T-helper 2 cell (primary cell): ENCODE results near the gene HJURP.

Experiments
- DNase-seq, 5 experiments: peaks; one replicate each; pipeline versions ENCODE4 v3.0.0 to v3.0.0-alpha.2; 2012 to 2022

Gene HJURP

DNA sequence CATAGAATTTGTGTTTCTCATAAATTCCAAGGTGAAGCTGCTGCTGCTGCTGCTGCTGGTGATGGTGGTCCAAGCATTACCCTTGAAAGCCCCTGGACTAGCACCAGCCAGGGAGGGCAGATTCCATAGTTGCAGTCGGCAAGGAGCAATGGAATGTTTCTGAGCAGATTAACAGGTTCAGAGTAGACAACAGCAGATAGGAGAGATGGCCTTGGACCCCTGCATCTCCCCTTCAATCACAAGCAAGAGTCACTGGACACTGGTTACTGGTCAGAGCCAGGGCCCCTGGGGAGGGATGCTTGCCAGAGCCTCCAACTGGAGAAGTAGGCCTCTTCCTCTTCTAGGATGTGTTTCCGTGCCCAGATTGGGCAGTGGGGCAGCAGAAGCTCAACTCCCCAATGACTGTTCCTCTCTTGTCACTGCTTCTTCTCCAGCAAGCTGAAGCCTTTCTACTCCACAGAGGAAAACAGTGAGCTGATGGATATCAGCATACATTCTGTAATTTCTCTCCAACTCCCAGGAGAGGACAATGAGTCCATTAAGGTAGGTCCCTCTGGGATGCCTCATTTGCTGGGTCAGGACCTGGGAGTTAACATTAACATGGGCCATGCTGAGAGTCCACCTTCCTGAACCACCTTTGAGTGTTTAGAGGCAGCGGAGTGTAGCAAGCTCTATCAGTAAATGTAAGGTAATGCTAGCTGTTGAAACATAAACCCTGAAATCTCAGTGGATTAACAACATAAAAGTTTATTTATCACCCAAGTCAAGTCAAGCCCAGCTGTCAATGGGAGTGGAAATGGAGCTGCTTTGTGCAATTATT is 40.9 kb downstream of the HJURP start:
- no peak for DNase-seq

- DNase-seq = no peak
Measured at GRCh38 chr2:233811732-233812131, 42.6 kb downstream of the HJURP start.

DNA sequence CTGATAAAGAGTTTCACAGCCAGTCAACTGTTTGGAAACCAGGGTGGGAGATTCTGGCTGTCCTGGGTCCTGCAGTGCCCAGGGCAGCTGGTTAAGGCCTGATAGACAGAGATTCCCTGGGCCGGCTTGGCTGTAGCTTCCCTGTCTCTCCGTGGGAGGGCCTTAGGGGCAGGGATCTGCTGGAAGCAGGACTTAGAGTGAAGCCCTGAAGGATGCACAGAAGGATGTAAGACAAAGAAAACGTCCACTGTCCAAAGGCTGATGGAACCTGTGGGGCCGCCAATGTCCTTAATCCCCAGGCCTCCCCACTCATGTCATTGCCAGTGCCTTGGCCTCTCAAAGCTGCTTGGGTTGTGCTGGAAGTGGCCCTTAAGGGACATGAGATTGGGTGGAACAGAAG is 43.2 kb downstream of the HJURP start:
- DNase-seq = no peak

DNA sequence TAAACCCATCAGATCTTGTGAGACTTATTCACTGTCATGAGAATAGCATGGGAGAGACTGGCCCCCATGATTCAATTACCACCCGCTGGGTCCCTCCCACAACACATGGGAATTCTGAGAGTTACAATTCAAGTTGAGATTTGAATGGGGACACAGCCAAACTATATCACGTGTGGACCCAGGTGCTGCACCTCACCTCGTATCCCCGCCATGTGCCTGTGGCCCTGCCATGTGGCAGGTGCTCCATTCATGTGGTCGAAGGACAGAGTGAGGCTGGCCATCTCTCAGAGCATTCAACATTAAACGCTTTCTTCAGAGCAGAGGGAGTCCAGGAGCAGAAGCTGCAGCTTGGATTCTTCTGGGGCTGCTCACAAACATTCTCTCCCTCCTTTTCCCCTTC is 44.0 kb downstream of the HJURP start:
- no peak for DNase-seq

GRCh38 chr2:233807966-233808935 is 46.1 kb downstream of the HJURP start:
- no peak for DNase-seq

DNA sequence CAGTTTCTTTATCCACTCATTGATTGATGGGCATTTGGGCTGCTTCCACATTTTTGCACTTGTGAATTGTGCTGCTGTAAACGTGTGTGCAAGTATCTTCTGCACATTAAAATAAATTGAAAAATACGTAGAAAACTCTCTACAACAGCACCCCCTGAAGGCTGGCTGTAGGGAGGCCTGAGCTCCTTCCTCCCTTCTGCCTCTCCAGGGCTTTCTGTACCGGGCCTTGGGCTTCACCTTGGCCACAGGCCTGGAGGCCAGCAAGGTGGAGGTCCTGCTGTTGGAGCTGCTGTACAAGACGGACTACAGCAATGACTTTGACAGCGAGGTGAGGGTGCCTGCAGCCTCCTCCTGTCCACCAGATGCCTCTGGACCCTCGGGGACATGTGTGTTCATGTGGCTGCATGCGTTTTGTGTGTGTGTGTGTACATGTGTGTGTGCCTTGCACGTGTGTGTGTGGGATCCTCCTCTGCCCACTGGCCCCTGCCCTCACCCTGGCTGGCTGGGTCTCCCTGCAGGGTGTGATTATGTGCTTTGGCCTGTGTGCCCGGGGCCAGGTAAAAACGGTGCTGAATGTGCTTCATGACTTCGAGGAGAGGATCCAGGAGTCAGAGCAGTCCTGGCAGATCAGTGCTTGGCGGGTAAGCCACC is 47.0 kb downstream of the HJURP start:
- no peak for DNase-seq

GRCh38 chr2:233803994-233804393 is 50.3 kb downstream of the HJURP start:
- no peak for DNase-seq

DNA sequence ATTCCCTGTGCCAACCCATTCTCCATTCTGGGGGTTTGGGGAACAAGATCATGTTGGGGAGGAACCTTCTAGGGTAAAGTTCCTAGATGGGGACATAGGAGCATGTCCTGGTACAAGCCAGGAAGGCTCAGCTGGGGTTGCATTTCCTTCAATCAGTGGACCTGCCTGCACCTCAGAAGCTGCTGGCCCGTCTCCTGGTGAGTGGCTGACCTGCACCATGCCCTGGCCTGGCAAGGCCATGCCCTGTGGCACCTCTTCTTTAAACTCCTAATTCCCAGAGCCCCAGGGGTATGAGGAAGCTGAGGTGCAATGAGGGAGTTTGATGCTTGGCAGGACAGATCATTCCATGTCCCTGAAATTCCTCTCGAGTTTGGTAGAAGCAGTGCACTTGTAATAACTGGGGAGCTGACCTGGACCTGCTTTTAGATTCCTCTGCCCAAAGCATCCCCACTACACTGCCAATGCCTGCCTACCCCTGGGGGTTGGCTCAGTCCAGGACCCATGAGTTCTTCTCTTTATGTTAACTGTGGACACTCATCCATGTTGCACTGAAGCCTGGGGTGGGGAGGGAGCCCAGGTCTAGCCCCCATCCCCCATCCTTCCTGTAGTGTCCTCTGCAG is 50.9 kb downstream of the HJURP start:
- DNase-seq = no peak

DNA sequence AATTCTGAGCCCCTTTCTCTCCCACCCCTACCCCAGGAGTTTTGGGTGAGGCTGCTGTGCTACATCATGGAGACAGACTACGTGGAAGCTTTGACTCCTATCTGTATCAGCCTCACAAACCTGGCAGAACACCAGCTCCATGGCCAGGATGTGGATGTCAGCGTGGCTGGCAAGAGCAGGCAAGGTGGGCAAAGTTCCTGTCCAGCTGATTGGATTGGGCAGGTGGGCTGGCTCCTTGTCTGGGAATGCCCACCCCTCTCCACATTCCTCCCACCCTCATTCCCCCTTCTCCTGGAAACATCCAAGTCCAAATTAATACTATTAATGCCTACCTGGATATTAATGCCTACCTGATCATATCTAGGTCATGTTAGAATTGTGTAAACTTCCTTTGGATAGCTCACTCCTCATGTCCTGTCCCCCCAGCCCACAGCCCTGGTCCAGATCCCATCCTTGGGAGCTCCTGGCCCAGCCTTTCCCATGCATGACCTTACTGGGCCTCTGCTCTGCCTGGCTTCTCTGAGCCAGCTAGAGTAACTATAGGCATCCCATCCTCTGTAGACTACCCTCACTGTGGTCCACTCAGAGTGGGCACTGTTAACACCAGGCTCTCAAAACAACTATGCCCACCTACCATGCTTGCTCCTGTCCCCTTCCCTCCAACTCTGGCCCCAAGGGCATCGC is 52.1 kb downstream of the HJURP start:
- no peak for DNase-seq

DNA sequence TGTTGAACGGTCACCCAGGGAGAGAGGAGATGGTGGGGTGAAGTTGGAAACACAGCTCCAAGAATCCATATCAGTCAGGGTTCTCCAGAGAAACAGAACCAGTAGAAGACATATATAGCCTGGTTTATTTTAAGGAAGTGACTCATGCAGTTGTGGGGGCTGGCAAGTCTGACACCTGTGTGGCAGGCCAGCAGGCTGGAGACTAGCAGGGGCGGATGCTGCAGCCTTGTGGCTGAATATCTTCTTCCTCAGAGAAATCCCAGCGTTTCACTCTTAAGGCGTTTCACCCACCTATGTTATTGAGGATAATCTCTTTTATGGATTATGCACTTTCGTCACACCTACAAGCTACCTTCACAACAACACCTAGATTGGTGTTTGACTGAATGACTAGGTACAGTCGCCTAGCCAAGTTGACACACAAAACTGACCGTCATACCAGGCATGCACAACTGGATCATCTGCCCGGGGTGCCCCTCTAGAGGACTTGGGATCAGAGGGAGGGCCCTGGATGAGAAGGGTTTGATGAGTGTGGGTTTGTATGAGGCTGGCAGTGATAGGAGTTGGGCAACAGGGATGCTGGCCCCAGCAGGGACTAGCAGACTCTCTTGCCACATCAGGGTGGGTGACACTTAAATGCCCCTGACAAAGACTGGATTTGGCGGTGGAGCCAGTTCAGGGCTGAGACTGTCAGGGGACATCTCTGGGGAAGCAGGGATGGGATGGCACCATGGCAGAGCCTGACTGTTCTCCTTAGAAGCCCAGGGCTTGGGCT is 52.8 kb downstream of the HJURP start:
- DNase-seq = no peak

DNA sequence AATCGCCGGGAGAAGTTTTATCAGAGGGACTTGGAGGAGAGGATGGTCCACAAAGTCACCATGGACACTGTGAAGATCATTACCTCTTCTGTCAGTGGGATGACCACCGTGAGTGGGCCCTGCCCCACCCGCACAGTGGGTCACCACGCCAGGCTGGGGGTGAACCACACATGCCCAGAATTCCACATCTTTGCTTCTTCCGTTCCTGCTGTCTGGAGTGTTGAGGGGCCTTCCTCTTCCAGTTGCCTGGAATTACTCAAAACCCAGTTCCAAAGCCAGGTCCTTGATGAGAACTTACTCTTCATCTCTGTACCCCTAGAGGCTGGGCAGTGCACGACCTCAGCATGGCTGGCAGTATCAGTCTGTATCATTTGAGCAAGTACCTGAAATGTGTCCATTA is 54.1 kb downstream of the HJURP start:
- DNase-seq = no peak

GRCh38 chr2:233799716-233800115 is 54.6 kb downstream of the HJURP start:
- no peak for DNase-seq

DNA sequence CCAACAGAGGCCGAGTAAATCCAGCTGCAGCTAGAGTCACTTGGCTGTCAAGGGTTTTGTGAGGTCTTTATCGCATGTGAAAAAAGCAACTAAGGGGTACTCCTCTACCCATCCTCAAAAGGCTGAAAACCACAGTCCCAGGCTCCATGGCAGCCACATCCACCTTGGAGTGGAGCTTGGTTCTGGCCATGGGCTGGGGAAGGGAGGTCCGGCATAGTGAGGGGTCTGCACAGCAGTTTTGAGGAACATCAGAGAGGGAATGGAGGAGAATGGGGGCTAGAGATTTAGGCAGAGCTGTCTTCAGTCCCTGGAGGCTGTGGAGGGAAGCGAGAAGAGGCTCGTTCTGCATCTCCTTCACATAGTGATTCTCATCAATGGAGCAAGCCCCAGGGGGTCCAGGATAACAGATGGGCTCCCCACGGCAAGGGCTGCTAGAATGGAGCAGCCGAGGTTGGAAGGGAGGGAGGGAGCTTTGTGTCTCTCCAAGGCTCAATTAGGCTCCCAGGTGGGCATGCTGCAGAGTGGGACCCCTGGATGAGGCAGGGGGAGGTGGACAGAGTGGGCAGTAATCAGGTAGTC is 55.2 kb downstream of the HJURP start:
- no peak for DNase-seq

DNA sequence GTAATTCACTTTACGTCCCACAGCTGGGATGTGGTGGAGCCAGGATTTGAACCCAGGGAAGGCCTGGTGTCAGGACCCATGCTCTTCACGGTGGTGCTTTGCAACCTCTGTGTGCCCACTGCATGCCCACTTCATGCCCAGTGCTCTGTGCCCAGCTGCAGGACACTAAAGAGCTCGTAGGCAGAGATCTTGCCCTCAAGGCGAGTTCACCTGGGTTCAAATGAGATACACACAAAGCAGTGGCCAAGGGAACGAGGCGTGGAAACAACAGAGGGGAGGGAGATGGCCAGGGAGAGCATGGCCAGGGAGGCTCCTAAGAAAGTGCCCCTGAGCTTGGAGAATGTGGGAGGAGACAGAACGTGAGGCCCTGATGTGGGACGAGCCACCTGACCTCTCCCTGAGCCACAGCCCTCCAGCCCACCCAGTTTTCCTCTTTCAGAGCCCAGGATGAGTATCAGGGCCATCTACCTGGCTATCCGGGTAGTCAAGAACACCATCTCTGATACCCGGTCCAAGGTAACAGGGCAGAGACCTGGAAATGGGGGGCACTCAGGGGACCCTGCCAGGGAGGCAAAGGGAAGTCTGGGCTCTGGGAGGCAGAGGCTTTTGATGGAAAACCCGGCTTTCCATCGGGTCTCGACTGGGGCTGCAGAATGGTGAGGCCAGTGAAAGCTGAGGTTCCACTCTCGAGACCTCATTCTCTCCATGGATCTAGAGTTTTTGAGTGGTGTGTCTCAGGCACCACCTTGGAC is 55.8 kb downstream of the HJURP start:
- no peak for DNase-seq

DNA sequence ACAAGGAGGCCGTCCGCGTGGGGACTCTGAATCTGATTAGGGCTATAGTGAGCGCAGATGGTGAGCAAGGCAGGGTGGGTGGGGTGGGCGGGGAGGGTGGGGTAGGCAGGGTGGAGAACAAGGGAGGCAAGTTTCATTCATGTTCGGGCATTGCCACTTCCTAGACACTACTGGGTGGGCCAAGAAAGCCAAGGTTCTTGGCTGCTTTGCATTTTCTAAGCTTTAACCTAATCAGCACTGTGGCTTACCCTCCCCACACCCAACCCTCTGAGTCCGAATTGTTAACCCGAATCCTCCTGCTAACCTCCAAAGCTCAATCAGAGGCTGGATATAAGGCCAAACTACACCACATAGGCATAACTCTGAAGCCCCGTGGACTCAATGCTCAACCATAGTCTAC is 58.1 kb downstream of the HJURP start:
- DNase-seq = no peak

DNA sequence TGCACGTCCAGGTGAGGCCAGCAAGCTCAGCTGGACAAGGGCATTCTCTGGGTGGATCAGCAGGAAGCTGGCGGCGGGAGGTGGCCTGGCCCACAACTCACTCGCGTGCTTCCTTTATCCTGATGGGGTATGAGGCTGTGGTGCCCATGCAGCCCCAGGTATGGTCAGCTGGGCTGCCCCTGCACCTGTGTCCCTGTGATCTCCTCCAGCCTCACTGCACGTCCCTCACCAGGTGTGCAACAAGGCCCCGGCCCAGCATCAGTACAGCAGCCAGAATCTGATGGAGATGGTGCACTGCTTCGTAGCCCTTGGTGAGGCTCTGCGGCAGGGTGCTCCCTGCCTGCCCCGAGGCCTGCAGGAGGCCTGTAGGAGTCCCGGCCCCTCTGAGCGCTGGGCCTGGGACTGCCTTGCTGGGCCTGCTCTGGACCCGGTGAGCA is 58.6 kb downstream of the HJURP start:
- DNase-seq = no peak

DNA sequence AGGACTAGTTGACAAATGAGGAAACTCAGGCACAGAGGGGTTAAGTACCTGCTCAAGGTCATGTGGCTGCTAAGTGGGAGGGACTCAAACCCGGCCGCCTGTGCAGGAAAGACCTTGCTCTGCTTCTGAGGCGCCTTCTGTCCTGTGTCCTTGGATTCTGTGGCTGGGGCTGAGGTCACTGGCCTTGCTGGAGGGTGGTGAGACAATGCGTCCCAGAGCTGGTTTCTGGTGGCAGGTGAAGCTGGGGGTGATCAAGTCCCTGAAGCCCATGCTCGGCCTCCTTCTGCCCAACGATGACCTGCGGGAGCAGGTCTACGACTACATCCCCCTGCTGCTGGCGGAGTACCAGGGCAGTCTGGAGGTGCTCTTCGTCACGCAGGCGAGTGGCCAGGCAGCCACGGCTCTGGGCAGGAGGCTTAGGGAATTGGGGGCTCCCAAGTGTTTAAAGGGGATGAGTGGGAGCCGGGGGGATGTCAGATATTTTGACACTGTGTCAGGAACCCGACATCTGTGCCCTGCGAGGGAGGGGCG is 60.1 kb downstream of the HJURP start:
- DNase-seq = no peak

DNA sequence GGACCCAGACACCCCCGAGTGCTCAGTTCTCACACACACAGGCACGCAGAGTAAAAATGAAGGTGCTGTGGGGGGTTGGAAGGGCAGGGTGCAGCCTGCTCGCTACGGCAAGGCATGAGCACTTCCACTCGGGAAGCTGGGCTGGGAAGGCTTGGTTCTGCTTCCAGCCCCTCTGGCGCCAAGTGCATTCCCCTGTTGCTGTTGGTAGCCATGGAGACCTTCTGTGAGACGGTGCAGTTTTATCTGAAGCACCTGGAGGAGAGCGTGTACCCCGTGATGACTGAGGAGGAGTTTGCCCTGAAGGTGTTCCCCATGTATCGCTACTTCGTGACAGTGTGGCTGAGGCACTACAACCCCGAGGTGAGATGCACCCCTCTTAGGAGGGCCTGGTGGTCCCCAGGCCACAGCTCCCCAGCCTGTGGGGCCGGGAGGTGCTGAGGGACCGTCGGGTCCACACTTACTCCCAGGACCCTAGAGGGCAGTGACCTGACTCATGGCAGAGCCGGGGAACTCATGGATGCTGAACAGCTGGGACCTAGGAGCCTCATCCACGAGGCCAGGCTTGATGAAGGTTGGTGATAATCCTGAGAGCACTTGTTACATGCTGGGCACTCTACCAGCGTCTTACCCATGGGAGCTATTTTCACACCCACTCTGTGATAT is 60.7 kb downstream of the HJURP start:
- no peak for DNase-seq

- DNase-seq = no peak
Measured at GRCh38 chr2:233792720-233793119, 61.6 kb downstream of the HJURP start.
